ENCODE measurements around the gene ADAM22. TPM values are rescaled to one million over a fixed set of nuclear protein-coding genes. Genes with fewer than 3 reads are reported as not detected.
A peak's percentile ranks its signal among the peaks of the same experiment; 100 is the strongest.

Gene ADAM22
- total RNA-seq, 1 donor from 2014 or later = 1.4 TPM

DNA sequence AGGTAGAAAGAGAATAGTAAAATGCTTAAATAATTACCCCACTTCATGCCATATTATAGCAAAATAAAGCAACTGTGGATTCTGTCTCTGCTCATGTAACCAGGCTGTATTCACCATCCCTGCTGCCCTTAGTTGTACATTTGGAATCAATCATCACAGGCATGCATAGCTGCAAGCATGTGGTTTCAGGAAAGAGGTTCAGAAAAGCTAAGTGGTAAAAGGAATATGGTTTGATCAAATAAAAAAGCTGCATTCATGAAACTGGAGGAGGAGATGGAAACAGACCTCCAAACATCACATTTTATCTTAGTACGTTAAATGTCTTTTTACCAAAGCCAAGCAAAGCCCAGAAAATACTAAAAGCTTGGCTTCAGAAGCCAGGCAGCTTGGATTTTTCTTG, 81.3 kb downstream of the ADAM22 start:
- DNase-seq (ENCODE audit: low read depth) = no peak
- no peak overlapping the region for H3K4me3 ChIP-seq (ENCODE audit: low read depth, low read length)
- no peak for TF ChIP-seq CTCF (IDR thresholded peaks at IDR 0.05; ENCODE audit: insufficient read depth, low read length, poor library complexity, severe bottlenecking)

GRCh38 chr7:88018501-88018900, 84.5 kb downstream of the ADAM22 start:
- Histone ChIP-seq H3K4me3 (ENCODE audit: low read depth, low read length) (no peak overlapping the region), H3K27me3 (ENCODE audit: control insufficient read depth, insufficient read depth, low read length) (no peaks in the 10 kb centered on the region), H3K36me3 (ENCODE audit: control insufficient read depth, insufficient read depth, low read length) (no peaks in the 10 kb centered on the region)
- no peak for TF ChIP-seq CTCF (IDR thresholded peaks at IDR 0.05; ENCODE audit: insufficient read depth, low read length, poor library complexity, severe bottlenecking)
- no peak for DNase-seq (ENCODE audit: low read depth)

More for the DNA sequence above, 81.3 kb downstream of the ADAM22 start:
- Histone ChIP-seq H3K27me3 (ENCODE audit: control insufficient read depth, insufficient read depth, low read length) (no peaks in the 10 kb centered on the region), H3K36me3 (ENCODE audit: control insufficient read depth, insufficient read depth, low read length) (no peaks in the 10 kb centered on the region)

GRCh38 chr7:88020953-88021665, 87.1 kb downstream of the ADAM22 start:
- H3K4me3 ChIP-seq (ENCODE audit: low read depth, low read length) = no peak overlapping the region
- H3K36me3 ChIP-seq (ENCODE audit: control insufficient read depth, insufficient read depth, low read length) = no peaks in the 10 kb centered on the region
- DNase-seq (ENCODE audit: low read depth) = peak; percentile 4
- H3K27me3 ChIP-seq (ENCODE audit: control insufficient read depth, insufficient read depth, low read length) = no peaks in the 10 kb centered on the region
- no peak for TF ChIP-seq CTCF (IDR thresholded peaks at IDR 0.05; ENCODE audit: insufficient read depth, low read length, poor library complexity, severe bottlenecking)

GRCh38 chr7:88027724-88028123, 93.7 kb downstream of the ADAM22 start:
- no peak overlapping the region for H3K4me3 ChIP-seq (ENCODE audit: low read depth, low read length)
- no peak for DNase-seq (ENCODE audit: low read depth)
- H3K36me3 ChIP-seq (ENCODE audit: control insufficient read depth, insufficient read depth, low read length) = no peaks in the 10 kb centered on the region
- no peaks in the 10 kb centered on the region for H3K27me3 ChIP-seq (ENCODE audit: control insufficient read depth, insufficient read depth, low read length)
- TF ChIP-seq CTCF (IDR thresholded peaks at IDR 0.05; ENCODE audit: insufficient read depth, low read length, poor library complexity, severe bottlenecking) = no peak

GRCh38 chr7:88034083-88034695, 100.1 kb downstream of the ADAM22 start:
- no peak for DNase-seq (ENCODE audit: low read depth)
- no peak for TF ChIP-seq CTCF (IDR thresholded peaks at IDR 0.05; ENCODE audit: insufficient read depth, low read length, poor library complexity, severe bottlenecking)
- Histone ChIP-seq H3K36me3 (ENCODE audit: control insufficient read depth, insufficient read depth, low read length) (no peaks in the 10 kb centered on the region), H3K27me3 (ENCODE audit: control insufficient read depth, insufficient read depth, low read length) (no peaks in the 10 kb centered on the region), H3K4me3 (ENCODE audit: low read depth, low read length) (no peak overlapping the region)

All from kidney epithelial cell (primary cell).